Liver (tissue), 9 donors: ENCODE results near the gene IL37. TPM values are rescaled to one million over a fixed set of nuclear protein-coding genes. Genes with fewer than 3 reads are reported as not detected.

ENCODE experiments used
- DNase-seq: peaks from one replicate; pipeline ENCODE4 v3.0.0-alpha.2; 2017; ENCODE audit warnings: low spot score
- H3K27ac ChIP-seq, 2 donors: one replicate each; pipeline ENCODE4 v1.7.0; 2013; ENCODE audit warnings: inconsistent platforms in 2 of 2, low read length in 2 of 2, control low read depth in 1 of 2, low read depth in 1 of 2, mild to moderate bottlenecking in 1 of 2
- H3K27me3 ChIP-seq, 4 donors: one replicate each; pipeline versions ENCODE4 v1.6.1 to v1.7.0; 2013; ENCODE audit warnings: low read length in 3 of 4, inconsistent platforms in 1 of 4, mild to moderate bottlenecking in 1 of 4, moderate library complexity in 1 of 4; ENCODE audit not compliant: control insufficient read depth in 4 of 4, insufficient read depth in 4 of 4
- H3K36me3 ChIP-seq, 4 donors: one replicate each; pipeline versions ENCODE4 v1.6.1 to v1.7.0; 2013; ENCODE audit warnings: low read length in 3 of 4, mild to moderate bottlenecking in 3 of 4, low read depth in 1 of 4, moderate library complexity in 1 of 4; ENCODE audit not compliant: control insufficient read depth in 4 of 4, insufficient read depth in 3 of 4
- H3K4me1 ChIP-seq, 4 donors: one replicate each; pipeline versions ENCODE4 v1.6.1 to v1.7.0; 2013; ENCODE audit warnings: low read length in 3 of 4, mild to moderate bottlenecking in 3 of 4, moderate library complexity in 1 of 4; ENCODE audit not compliant: control insufficient read depth in 4 of 4, insufficient read depth in 4 of 4
- H3K4me3 ChIP-seq, 3 donors: one replicate each; pipeline versions ENCODE4 v1.6.1 to v1.7.0; 2013; ENCODE audit warnings: low read length in 3 of 3, control low read depth in 1 of 3, low read depth in 1 of 3, mild to moderate bottlenecking in 1 of 3
- H3K9ac ChIP-seq, 2 donors: one replicate each; pipeline ENCODE4 v1.7.0; 2013; ENCODE audit warnings: low read length in 2 of 2, mild to moderate bottlenecking in 2 of 2, moderate library complexity in 2 of 2, control low read depth in 1 of 2, low read depth in 1 of 2
- H3K9me3 ChIP-seq, 4 donors: one replicate each; pipeline versions ENCODE4 v1.6.1 to v1.7.0; 2013; ENCODE audit warnings: low read length in 3 of 4; ENCODE audit not compliant: control insufficient read depth in 4 of 4
- EGR1 ChIP-seq, 2 donors: IDR thresholded peaks; 2 replicates each; pipeline ENCODE4 v1.6.1; 2016 to 2018; ENCODE audit warnings: antibody characterized with exemption in 2 of 2, low read depth in 2 of 2
- FOXA1 ChIP-seq: IDR thresholded peaks from 2 replicates; pipeline ENCODE4 v1.6.1; 2016; ENCODE audit warnings: antibody characterized with exemption
- FOXA2 ChIP-seq: IDR thresholded peaks from 2 replicates; pipeline ENCODE4 v1.6.1; 2016; ENCODE audit warnings: antibody characterized with exemption
- HNF4A ChIP-seq, 2 donors: conservative IDR thresholded peaks; 2 replicates each; pipeline ENCODE4 v1.6.1; 2016; ENCODE audit warnings: antibody characterized with exemption in 2 of 2, mild to moderate bottlenecking in 2 of 2
- HNF4G ChIP-seq: IDR thresholded peaks from 2 replicates; pipeline ENCODE4 v1.6.1; 2016; ENCODE audit warnings: antibody characterized with exemption
- JUND ChIP-seq, 2 donors: IDR thresholded peaks; 2 replicates each; pipeline ENCODE4 v1.6.1; 2016; ENCODE audit warnings: antibody characterized with exemption in 2 of 2
- NR2F2 ChIP-seq: IDR thresholded peaks from 2 replicates; pipeline ENCODE4 v1.6.1; 2016; ENCODE audit warnings: antibody characterized with exemption
- RXRA ChIP-seq, 2 donors: IDR thresholded peaks; 2 replicates each; pipeline ENCODE4 v1.6.1; 2017 to 2018; ENCODE audit warnings: antibody characterized with exemption in 2 of 2, mild to moderate bottlenecking in 1 of 2
- SP1 ChIP-seq: IDR thresholded peaks from 2 replicates; pipeline ENCODE4 v1.6.1; 2018; ENCODE audit warnings: antibody characterized with exemption, mild to moderate bottlenecking
- TAF1 ChIP-seq: conservative IDR thresholded peaks from 2 replicates; pipeline ENCODE4 v1.6.1; 2016; ENCODE audit warnings: antibody characterized with exemption, mild to moderate bottlenecking
- YY1 ChIP-seq: IDR thresholded peaks from 2 replicates; pipeline ENCODE4 v1.6.1; 2016; ENCODE audit warnings: antibody characterized with exemption, mild to moderate bottlenecking
- WGBS: extraction: QIAGEN DNeasy Blood & Tissue Kit; methylation state at CpG from one replicate; pipeline ENCODE4 v1.1.7; 2013; 5-methylcytosine and 5-hydroxymethylcytosine counted together
- polyA plus RNA-seq, 2 donors: library from polyadenylated mRNA; stranded (reverse) in 1 of 2; unstranded in 1 of 2; fragments of 200-250 nt in 1 of 2; fragments of >200 nt in 1 of 2; fragmentation: Nextera tagmentation in 1 of 2; extraction: Ambion mirVana in 1 of 2; gene quantifications; one replicate each; pipeline versions ENCODE4 v1.2.1 to v1.2.3, GENCODE V29; 2013 to 2015
- total RNA-seq, 2 donors: library from RNA; depleted of rRNA; stranded (reverse); fragments of >200 nt; gene quantifications; one replicate each; pipeline ENCODE4 v1.2.3, GENCODE V29; 2014
- TF ChIP-seq, protein P1 (sequence below): IDR thresholded peaks from 2 replicates; pipeline ENCODE4 v1.6.1; 2016; ENCODE audit warnings: antibody characterized with exemption, mild to moderate bottlenecking
- TF ChIP-seq, protein P2 (sequence below): IDR thresholded peaks from 2 replicates; pipeline ENCODE4 v1.6.1; 2016; ENCODE audit warnings: antibody characterized with exemption
- TF ChIP-seq, protein P3 (sequence below): IDR thresholded peaks from 2 replicates; pipeline ENCODE4 v1.6.1; 2016; ENCODE audit warnings: antibody characterized with exemption
- TF ChIP-seq, protein P4 (sequence below): fragments of 150-350 bp; IDR thresholded peaks from 2 replicates; pipeline ENCODE4 v1.5.1; 2017; ENCODE audit warnings: improper control_type of control experiment, low read depth, low read length; ENCODE audit not compliant: missing input control
- TF ChIP-seq, protein P5 (sequence below): IDR thresholded peaks from 2 replicates; pipeline ENCODE4 v1.6.1; 2016; ENCODE audit warnings: antibody characterized with exemption
- donor health status: healthy.
- donor health status: healthy.
- donor health status: healthy.
- donor health status: healthy.
- donor health status: healthy.

IL37 gene
- total and polyA plus RNA-seq, 4 donors, result not detected

DNA sequence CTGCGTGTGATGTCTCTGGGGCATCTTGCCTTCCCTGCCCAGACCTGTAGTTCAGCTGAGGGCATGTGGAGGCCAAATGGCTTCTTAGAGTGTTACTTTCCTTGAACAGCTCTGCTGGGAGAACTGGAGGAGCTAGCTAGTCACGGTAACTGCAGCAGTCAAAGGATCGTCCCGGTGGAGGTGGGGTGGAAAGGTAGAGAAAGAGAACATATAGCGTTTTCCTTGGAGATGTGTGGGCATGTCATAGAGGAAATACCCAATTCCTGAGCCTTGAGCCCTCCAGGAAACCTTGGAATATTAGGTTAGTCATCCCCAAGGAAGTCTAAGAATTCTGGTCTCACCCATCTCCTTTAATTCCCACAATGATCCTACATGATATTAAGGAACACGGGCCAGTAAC is 33.5 kb upstream of the IL37 start:
- Histone ChIP-seq H3K27ac (no peak overlapping the region), H3K4me3 (no peak overlapping the region), H3K36me3 (no peaks in the 10 kb centered on the region), H3K9me3 (no peaks in the 10 kb centered on the region), H3K4me1 (no peaks in the 10 kb centered on the region), H3K27me3 (no peaks in the 10 kb centered on the region), H3K9ac (no peak overlapping the region)
- WGBS, result 97% methylated on average over 6 of the region's 6 CpGs
- TF ChIP-seq TAF1 (no peak), SP1 (no peak), NR2F2 (no peak), HNF4A (conservative IDR thresholded peaks at IDR 0.05) (no peak), HNF4G (no peak), RXRA (IDR thresholded peaks at IDR 0.05) (no peak), JUND (IDR thresholded peaks at IDR 0.05) (no peak), FOXA1 (no peak), YY1 (no peak), EGR1 (IDR thresholded peaks at IDR 0.05; ENCODE audit: low read depth in 2 of 2) (no peak), FOXA2 (no peak)
- TF ChIP-seq, protein P1, sequence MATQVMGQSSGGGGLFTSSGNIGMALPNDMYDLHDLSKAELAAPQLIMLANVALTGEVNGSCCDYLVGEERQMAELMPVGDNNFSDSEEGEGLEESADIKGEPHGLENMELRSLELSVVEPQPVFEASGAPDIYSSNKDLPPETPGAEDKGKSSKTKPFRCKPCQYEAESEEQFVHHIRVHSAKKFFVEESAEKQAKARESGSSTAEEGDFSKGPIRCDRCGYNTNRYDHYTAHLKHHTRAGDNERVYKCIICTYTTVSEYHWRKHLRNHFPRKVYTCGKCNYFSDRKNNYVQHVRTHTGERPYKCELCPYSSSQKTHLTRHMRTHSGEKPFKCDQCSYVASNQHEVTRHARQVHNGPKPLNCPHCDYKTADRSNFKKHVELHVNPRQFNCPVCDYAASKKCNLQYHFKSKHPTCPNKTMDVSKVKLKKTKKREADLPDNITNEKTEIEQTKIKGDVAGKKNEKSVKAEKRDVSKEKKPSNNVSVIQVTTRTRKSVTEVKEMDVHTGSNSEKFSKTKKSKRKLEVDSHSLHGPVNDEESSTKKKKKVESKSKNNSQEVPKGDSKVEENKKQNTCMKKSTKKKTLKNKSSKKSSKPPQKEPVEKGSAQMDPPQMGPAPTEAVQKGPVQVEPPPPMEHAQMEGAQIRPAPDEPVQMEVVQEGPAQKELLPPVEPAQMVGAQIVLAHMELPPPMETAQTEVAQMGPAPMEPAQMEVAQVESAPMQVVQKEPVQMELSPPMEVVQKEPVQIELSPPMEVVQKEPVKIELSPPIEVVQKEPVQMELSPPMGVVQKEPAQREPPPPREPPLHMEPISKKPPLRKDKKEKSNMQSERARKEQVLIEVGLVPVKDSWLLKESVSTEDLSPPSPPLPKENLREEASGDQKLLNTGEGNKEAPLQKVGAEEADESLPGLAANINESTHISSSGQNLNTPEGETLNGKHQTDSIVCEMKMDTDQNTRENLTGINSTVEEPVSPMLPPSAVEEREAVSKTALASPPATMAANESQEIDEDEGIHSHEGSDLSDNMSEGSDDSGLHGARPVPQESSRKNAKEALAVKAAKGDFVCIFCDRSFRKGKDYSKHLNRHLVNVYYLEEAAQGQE, result no peak
- TF ChIP-seq, protein P2, sequence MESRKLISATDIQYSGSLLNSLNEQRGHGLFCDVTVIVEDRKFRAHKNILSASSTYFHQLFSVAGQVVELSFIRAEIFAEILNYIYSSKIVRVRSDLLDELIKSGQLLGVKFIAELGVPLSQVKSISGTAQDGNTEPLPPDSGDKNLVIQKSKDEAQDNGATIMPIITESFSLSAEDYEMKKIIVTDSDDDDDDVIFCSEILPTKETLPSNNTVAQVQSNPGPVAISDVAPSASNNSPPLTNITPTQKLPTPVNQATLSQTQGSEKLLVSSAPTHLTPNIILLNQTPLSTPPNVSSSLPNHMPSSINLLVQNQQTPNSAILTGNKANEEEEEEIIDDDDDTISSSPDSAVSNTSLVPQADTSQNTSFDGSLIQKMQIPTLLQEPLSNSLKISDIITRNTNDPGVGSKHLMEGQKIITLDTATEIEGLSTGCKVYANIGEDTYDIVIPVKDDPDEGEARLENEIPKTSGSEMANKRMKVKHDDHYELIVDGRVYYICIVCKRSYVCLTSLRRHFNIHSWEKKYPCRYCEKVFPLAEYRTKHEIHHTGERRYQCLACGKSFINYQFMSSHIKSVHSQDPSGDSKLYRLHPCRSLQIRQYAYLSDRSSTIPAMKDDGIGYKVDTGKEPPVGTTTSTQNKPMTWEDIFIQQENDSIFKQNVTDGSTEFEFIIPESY, result no peak
- TF ChIP-seq, protein P3, sequence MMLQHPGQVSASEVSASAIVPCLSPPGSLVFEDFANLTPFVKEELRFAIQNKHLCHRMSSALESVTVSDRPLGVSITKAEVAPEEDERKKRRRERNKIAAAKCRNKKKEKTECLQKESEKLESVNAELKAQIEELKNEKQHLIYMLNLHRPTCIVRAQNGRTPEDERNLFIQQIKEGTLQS, result no peak
- TF ChIP-seq, protein P4, sequence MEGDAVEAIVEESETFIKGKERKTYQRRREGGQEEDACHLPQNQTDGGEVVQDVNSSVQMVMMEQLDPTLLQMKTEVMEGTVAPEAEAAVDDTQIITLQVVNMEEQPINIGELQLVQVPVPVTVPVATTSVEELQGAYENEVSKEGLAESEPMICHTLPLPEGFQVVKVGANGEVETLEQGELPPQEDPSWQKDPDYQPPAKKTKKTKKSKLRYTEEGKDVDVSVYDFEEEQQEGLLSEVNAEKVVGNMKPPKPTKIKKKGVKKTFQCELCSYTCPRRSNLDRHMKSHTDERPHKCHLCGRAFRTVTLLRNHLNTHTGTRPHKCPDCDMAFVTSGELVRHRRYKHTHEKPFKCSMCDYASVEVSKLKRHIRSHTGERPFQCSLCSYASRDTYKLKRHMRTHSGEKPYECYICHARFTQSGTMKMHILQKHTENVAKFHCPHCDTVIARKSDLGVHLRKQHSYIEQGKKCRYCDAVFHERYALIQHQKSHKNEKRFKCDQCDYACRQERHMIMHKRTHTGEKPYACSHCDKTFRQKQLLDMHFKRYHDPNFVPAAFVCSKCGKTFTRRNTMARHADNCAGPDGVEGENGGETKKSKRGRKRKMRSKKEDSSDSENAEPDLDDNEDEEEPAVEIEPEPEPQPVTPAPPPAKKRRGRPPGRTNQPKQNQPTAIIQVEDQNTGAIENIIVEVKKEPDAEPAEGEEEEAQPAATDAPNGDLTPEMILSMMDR, result no peak
- DNase-seq, result no peak

DNA sequence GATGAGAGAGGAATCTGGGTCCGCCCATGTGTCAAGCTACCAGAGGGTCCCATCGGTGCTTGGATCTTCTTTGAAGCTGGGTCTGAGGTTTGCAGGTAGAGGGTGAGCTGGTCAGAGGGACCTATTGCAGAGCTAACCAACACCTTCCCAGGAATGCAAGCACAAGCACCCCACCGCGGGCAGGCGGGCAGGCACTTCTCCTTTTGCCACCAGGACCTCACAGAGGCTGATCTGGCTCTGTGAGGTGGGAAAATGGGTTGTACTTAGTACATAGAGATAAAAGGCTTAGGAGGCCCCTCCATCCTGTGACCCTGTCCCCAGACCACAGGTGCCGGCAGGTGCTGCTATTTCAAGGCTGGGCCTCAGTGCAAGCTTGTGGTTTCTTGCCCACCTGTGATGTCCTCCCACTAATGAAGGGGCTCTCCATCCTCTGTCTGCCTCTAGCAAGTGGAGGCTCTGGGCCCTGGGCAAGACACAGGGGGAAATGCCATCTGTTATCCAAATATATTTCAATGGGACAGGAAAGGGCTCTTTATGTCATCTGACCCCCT is 31.4 kb upstream of the IL37 start:
- H3K36me3 ChIP-seq, result no peaks in the 10 kb centered on the region
- TF ChIP-seq, protein P3, result no peak
- TF ChIP-seq, protein P5, sequence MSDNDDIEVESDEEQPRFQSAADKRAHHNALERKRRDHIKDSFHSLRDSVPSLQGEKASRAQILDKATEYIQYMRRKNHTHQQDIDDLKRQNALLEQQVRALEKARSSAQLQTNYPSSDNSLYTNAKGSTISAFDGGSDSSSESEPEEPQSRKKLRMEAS, result no peak
- no peak for TF ChIP-seq YY1
- no peak for TF ChIP-seq NR2F2
- TF ChIP-seq FOXA2, result no peak
- TF ChIP-seq SP1, result no peak
- TF ChIP-seq HNF4G, result no peak
- TF ChIP-seq RXRA (IDR thresholded peaks at IDR 0.05), result no peak
- no peak overlapping the region for H3K4me3 ChIP-seq
- no peaks in the 10 kb centered on the region for H3K27me3 ChIP-seq
- H3K9me3 ChIP-seq, result no peaks in the 10 kb centered on the region
- no peak overlapping the region for H3K9ac ChIP-seq
- peaks cover 0 to under 1% (median 0%) of the 10 kb centered on the region in 4 donors for H3K4me1 ChIP-seq
- no peak overlapping the region for H3K27ac ChIP-seq
- DNase-seq, result no peak
- WGBS, result 91% methylated on average over 6 of the region's 6 CpGs
